SK-N-SH (cell line): ENCODE results near the gene TCN1. TPM values are rescaled to one million over a fixed set of nuclear protein-coding genes. Genes with fewer than 3 reads are reported as not detected.

ENCODE experiments used
- CTCF ChIA-PET: fragments of 300-600, 350-600 bp; formaldehyde crosslinking; extraction: SDS; loops from one replicate; lab custom pipeline; 2021; lab: Yijun Ruan, JAX
- POLR2A ChIA-PET: fragments of 350-600 bp; sonication (Branson Sonifier 250); formaldehyde crosslinking; extraction: SDS; loops from one replicate; lab custom pipeline; 2020; ENCODE audit warnings: antibody characterized with exemption, inconsistent platforms; lab: Yijun Ruan, JAX
- DNase-seq: peaks from one replicate; pipeline ENCODE4 v3.0.0; 2012
- H2AFZ ChIP-seq: fragments of 200-600 bp; sonication (generic); 2 replicates; pipeline ENCODE4 v1.8.1; 2016; ENCODE audit warnings: antibody characterized with exemption, mild to moderate bottlenecking, low read depth
- H3F3A ChIP-seq: fragments of 200-600 bp; sonication (generic); replicated peaks from 2 replicates; pipeline ENCODE3; 2016; ENCODE audit warnings: antibody characterized with exemption, mild to moderate bottlenecking; ENCODE audit not compliant: insufficient read depth
- H3K27ac ChIP-seq, 2 experiments: fragments of 200-500 bp in 1 of 2; fragments of 200-600 bp in 1 of 2; sonication (Bioruptor generic) in 1 of 2; sonication (generic), shearing (Covaris generic) in 1 of 2; 2 replicates each; pipeline versions ENCODE4 v1.5.1 to v1.6.1; 2014 to 2016; ENCODE audit warnings: low read depth in 2 of 2, inconsistent platforms in 1 of 2, low read length in 1 of 2, mild to moderate bottlenecking in 1 of 2, mixed read lengths in 1 of 2
- H3K27me3 ChIP-seq: fragments of 200-600 bp; sonication (generic), shearing (Covaris generic); 2 replicates; pipeline ENCODE4 v1.6.1; 2016; ENCODE audit warnings: mixed run types; ENCODE audit not compliant: insufficient read depth
- H3K36me3 ChIP-seq, 2 experiments: fragments of 200-500 bp in 1 of 2; fragments of 200-600 bp in 1 of 2; sonication (Bioruptor generic) in 1 of 2; sonication (generic) in 1 of 2; replicated peaks in 1 of 2; 2 replicates each; pipeline versions ENCODE3 to v1.5.1; 2014 to 2016; ENCODE audit warnings: low read length in 1 of 2, mild to moderate bottlenecking in 1 of 2; ENCODE audit not compliant: insufficient read depth in 2 of 2, control insufficient read depth in 1 of 2
- H3K4me1 ChIP-seq, 2 experiments: fragments of 200-500 bp in 1 of 2; fragments of 200-600 bp in 1 of 2; sonication (Bioruptor generic) in 1 of 2; sonication (generic), shearing (Covaris generic) in 1 of 2; 2 replicates each; pipeline versions ENCODE4 v1.5.1 to v1.6.1; 2014 to 2016; ENCODE audit warnings: low read depth in 1 of 2, low read length in 1 of 2, mixed run types in 1 of 2; ENCODE audit not compliant: insufficient read depth in 2 of 2, control insufficient read depth in 1 of 2
- H3K4me2 ChIP-seq: fragments of 200-600 bp; sonication (generic), shearing (Covaris generic); 2 replicates; pipeline ENCODE4 v1.6.1; 2017; ENCODE audit warnings: mixed run types
- H3K4me3 ChIP-seq, 2 experiments: fragments of 200-500 bp in 1 of 2; fragments of 200-600 bp in 1 of 2; sonication (Bioruptor generic) in 1 of 2; sonication (generic), shearing (Covaris generic) in 1 of 2; 2 replicates each; pipeline versions ENCODE4 v1.5.1 to v1.8.1; 2014 to 2016; ENCODE audit warnings: low read depth in 2 of 2, inconsistent platforms in 1 of 2, low read length in 1 of 2, mild to moderate bottlenecking in 1 of 2, mixed read lengths in 1 of 2, moderate library complexity in 1 of 2
- H3K79me2 ChIP-seq: fragments of 200-600 bp; sonication (generic); 2 replicates; pipeline ENCODE4 v1.8.1; 2017; ENCODE audit warnings: mild to moderate bottlenecking; ENCODE audit not compliant: insufficient read depth
- H3K9ac ChIP-seq: fragments of 200-600 bp; sonication (generic); 2 replicates; pipeline ENCODE4 v1.6.1; 2017; ENCODE audit warnings: mixed run types
- H3K9me2 ChIP-seq: fragments of 200-600 bp; sonication (generic); 2 replicates; pipeline ENCODE4 v1.6.1; 2017; ENCODE audit warnings: mixed run types
- H3K9me3 ChIP-seq: fragments of 200-600 bp; sonication (generic); 2 replicates; pipeline ENCODE4 v1.6.1; 2017; ENCODE audit warnings: mixed run types, mild to moderate bottlenecking, moderate library complexity
- H4K20me1 ChIP-seq: fragments of 200-600 bp; sonication (generic); 2 replicates; pipeline ENCODE4 v1.6.1; 2017; ENCODE audit warnings: mild to moderate bottlenecking, mixed run types; ENCODE audit not compliant: insufficient read depth
- EP300 ChIP-seq, 2 experiments: IDR thresholded peaks; 2 replicates each; pipeline versions ENCODE4 v1.4.0 to v1.6.1; 2012; ENCODE audit warnings: borderline replicate concordance in 1 of 2, low read depth in 1 of 2, low read length in 1 of 2
- EZH2phosphoT487 ChIP-seq: fragments of 200-600 bp; sonication (generic); IDR thresholded peaks from 2 replicates; pipeline ENCODE4 v1.6.1; 2017; ENCODE audit warnings: low read depth, mixed run types, mild to moderate bottlenecking, antibody characterized with exemption, moderate library complexity, borderline replicate concordance
- FOSL2 ChIP-seq: IDR thresholded peaks from 2 replicates; pipeline ENCODE4 v1.4.0; 2012; ENCODE audit warnings: low read depth, mild to moderate bottlenecking, moderate library complexity, borderline replicate concordance
- FOXJ3 ChIP-seq: sonication (generic); formaldehyde crosslinking; IDR thresholded peaks from 2 replicates; pipeline ENCODE4 v1.5.1; 2020; ENCODE audit warnings: mild to moderate bottlenecking, missing genetic modification reagents
- FOXM1 ChIP-seq: IDR thresholded peaks from 2 replicates; pipeline ENCODE4 v1.4.0; 2012; ENCODE audit warnings: low read depth, mild to moderate bottlenecking
- GABPA ChIP-seq: IDR thresholded peaks from 2 replicates; pipeline ENCODE4 v1.4.0; 2012; ENCODE audit warnings: low read depth, mild to moderate bottlenecking
- MEF2A ChIP-seq: IDR thresholded peaks from 2 replicates; pipeline ENCODE4 v1.4.0; 2012; ENCODE audit warnings: low read depth, borderline replicate concordance
- TAF1 ChIP-seq: IDR thresholded peaks from 2 replicates; pipeline ENCODE4 v1.6.1; 2012; ENCODE audit warnings: low read depth, mild to moderate bottlenecking, low read length, moderate library complexity, borderline replicate concordance
- TCF12 ChIP-seq: IDR thresholded peaks from 2 replicates; pipeline ENCODE4 v1.4.0; 2012
- TEAD4 ChIP-seq: IDR thresholded peaks from 2 replicates; pipeline ENCODE4 v1.4.0; 2012; ENCODE audit warnings: mild to moderate bottlenecking, borderline replicate concordance; ENCODE audit not compliant: insufficient read depth
- YY1 ChIP-seq: IDR thresholded peaks from 2 replicates; pipeline ENCODE4 v1.4.0; 2012; ENCODE audit warnings: low read depth, mild to moderate bottlenecking
- polyA plus RNA-seq, 3 experiments: library from polyadenylated mRNA; depleted of rRNA; stranded (reverse); fragments of >200 nt; gene quantifications; 2 replicates each; pipeline ENCODE4 v1.2.3, GENCODE V29; 2012
- TF ChIP-seq, protein P1 (sequence below): IDR thresholded peaks from 2 replicates; pipeline ENCODE4 v1.4.0; 2012; ENCODE audit warnings: low read depth, borderline replicate concordance
- TF ChIP-seq, protein P2 (sequence below): IDR thresholded peaks from 2 replicates; pipeline ENCODE4 v1.4.0; 2012; ENCODE audit warnings: low read depth, borderline replicate concordance
- TF ChIP-seq, protein P3 (sequence below): fragments of 200-600 bp; sonication (generic); IDR thresholded peaks from 2 replicates; pipeline ENCODE4 v1.6.1; 2017; ENCODE audit warnings: antibody characterized with exemption, mild to moderate bottlenecking, moderate library complexity

The TCN1 gene
- polyA plus RNA-seq, 1 of the 3 experiments (the other 2 are of a cell fraction) = 0.03 TPM

DNA sequence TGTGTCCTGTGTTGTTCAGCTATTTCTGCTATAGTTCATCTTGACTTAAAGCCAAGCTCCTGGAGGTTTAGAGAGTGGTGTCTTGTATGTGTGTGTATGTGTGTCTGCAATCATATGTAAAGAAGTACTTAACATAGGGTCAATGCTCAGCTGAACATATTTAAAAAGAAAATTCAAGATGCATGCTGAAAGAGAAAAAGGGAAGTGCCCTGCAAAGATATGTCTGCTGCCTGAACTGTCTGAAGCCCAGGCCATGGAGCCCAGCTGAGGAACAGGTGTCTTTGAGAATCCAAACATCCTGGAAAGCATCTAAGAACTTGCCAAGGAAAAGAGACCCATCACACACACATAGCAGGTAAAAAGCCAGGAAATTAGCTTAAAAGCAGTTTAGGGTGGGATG, 6.6 kb downstream of the TCN1 start:
- H3F3A ChIP-seq = no peaks in the 10 kb centered on the region
- H3K4me1 ChIP-seq = peaks cover 0 to 11% of the 10 kb centered on the region in 2 experiments; a peak in 1 of 4 replicates
- TF ChIP-seq, protein P1, sequence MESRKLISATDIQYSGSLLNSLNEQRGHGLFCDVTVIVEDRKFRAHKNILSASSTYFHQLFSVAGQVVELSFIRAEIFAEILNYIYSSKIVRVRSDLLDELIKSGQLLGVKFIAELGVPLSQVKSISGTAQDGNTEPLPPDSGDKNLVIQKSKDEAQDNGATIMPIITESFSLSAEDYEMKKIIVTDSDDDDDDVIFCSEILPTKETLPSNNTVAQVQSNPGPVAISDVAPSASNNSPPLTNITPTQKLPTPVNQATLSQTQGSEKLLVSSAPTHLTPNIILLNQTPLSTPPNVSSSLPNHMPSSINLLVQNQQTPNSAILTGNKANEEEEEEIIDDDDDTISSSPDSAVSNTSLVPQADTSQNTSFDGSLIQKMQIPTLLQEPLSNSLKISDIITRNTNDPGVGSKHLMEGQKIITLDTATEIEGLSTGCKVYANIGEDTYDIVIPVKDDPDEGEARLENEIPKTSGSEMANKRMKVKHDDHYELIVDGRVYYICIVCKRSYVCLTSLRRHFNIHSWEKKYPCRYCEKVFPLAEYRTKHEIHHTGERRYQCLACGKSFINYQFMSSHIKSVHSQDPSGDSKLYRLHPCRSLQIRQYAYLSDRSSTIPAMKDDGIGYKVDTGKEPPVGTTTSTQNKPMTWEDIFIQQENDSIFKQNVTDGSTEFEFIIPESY = no peak
- TF ChIP-seq GABPA = no peak
- no peak for TF ChIP-seq TAF1
- TF ChIP-seq TEAD4 = no peak
- TF ChIP-seq EZH2phosphoT487 = no peak
- TF ChIP-seq YY1 = no peak
- TF ChIP-seq TCF12 = no peak
- no peak for TF ChIP-seq FOXJ3 (CRISPR knock-in tag)
- TF ChIP-seq, protein P2, sequence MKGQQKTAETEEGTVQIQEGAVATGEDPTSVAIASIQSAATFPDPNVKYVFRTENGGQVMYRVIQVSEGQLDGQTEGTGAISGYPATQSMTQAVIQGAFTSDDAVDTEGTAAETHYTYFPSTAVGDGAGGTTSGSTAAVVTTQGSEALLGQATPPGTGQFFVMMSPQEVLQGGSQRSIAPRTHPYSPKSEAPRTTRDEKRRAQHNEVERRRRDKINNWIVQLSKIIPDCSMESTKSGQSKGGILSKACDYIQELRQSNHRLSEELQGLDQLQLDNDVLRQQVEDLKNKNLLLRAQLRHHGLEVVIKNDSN = no peak
- no peak for TF ChIP-seq FOSL2
- no peak for TF ChIP-seq EP300 (IDR thresholded peaks at IDR 0.05; ENCODE audit: borderline replicate concordance in 1 of 2, low read depth in 1 of 2, low read length in 1 of 2)
- no peak for TF ChIP-seq MEF2A
- TF ChIP-seq, protein P3, sequence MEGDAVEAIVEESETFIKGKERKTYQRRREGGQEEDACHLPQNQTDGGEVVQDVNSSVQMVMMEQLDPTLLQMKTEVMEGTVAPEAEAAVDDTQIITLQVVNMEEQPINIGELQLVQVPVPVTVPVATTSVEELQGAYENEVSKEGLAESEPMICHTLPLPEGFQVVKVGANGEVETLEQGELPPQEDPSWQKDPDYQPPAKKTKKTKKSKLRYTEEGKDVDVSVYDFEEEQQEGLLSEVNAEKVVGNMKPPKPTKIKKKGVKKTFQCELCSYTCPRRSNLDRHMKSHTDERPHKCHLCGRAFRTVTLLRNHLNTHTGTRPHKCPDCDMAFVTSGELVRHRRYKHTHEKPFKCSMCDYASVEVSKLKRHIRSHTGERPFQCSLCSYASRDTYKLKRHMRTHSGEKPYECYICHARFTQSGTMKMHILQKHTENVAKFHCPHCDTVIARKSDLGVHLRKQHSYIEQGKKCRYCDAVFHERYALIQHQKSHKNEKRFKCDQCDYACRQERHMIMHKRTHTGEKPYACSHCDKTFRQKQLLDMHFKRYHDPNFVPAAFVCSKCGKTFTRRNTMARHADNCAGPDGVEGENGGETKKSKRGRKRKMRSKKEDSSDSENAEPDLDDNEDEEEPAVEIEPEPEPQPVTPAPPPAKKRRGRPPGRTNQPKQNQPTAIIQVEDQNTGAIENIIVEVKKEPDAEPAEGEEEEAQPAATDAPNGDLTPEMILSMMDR = no peak
- TF ChIP-seq FOXM1 = no peak
- H3K9me2 ChIP-seq = no peaks in the 10 kb centered on the region
- peaks cover 4% of the 10 kb centered on the region; the same call in 1 of the 2 replicates for H3K27me3 ChIP-seq
- ChIA-PET CTCF (interaction anchor here (1.2 kb wide), 1 partner anchor 37 kb away, joined by 3 read pairs; no protein-coding TSS in a partner anchor), POLR2A (no interaction called here)
- H4K20me1 ChIP-seq = no peaks in the 10 kb centered on the region
- H3K79me2 ChIP-seq = no peaks in the 10 kb centered on the region
- no peak overlapping the region for H3K4me3 ChIP-seq
- no peak overlapping the region for H3K9ac ChIP-seq
- no peaks in the 10 kb centered on the region for H3K9me3 ChIP-seq
- no peak overlapping the region for H3K4me2 ChIP-seq
- no peak overlapping the region for H2AFZ ChIP-seq
- no peaks in the 10 kb centered on the region for H3K36me3 ChIP-seq
- no peak for DNase-seq
- no peak overlapping the region for H3K27ac ChIP-seq
